BE2C (cell line): ENCODE data around the gene FIBP.

Source experiments
- DNase-seq: peaks from one replicate; pipeline ENCODE4 v3.0.0-alpha.2; 2020
- H3K27me3 ChIP-seq: fragments of 250-450 bp; sonication (Bioruptor Pico); 2 replicates; pipeline ENCODE4 v1.5.1; 2020; ENCODE audit warnings: mild to moderate bottlenecking
- H3K36me3 ChIP-seq: fragments of 250-450 bp; sonication (Bioruptor Pico); 2 replicates; pipeline ENCODE4 v1.5.1; 2020; ENCODE audit warnings: mild to moderate bottlenecking
- H3K4me1 ChIP-seq: fragments of 250-450 bp; sonication (Bioruptor Pico); 2 replicates; pipeline ENCODE4 v1.5.1; 2020
- H3K4me3 ChIP-seq: 2 replicates; pipeline ENCODE4 v1.5.1; 2011; ENCODE audit warnings: low read depth, low read length
- H3K9me3 ChIP-seq: fragments of 250-450 bp; sonication (Bioruptor Pico); 2 replicates; pipeline ENCODE4 v1.5.1; 2020
- CTCF ChIP-seq: IDR thresholded peaks from 2 replicates; pipeline ENCODE4 v1.5.1; 2012; ENCODE audit warnings: mild to moderate bottlenecking, low read depth, low read length

FIBP gene

DNA sequence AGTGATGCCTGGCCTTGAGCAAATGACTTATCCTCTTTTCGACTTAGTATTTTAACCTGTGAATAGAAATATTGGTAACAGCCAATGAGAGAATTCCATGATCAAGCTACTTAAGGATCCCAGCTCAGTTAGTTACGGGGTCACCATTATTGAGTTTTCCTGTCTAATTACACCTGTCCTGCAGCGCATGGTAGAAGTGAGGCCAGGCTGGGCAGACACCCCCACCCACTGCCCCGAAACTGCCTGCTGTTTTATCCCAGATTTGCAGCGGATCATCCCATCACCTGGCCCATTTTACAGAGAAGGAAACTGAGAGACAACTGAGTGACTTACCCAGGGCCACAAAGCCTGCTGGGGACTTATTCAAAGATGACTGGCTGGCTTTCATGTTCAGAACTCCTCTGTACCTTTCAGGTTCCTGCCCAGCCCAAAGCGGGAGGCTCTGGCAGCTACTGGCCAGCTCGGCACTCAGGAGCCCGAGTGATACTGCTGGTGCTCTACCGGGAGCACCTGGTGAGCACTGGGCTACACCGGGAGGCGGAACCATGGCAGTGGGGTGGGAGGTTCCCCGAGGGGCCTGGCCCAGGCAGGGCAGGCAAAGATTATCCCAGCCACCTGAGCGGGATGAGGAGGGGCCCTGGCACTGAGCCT is 26.6 kb downstream of the FIBP start:
- peaks cover 46% of the 10 kb centered on the region for H3K36me3 ChIP-seq
- H3K4me3 ChIP-seq = peak overlapping the region; percentile 99
- no peak for TF ChIP-seq CTCF

GRCh38 chr11:65861165-65861505 is 27.1 kb downstream of the FIBP start:
- H3K4me1 ChIP-seq = no peaks in the 10 kb centered on the region
- no peaks in the 10 kb centered on the region for H3K27me3 ChIP-seq
- no peak for TF ChIP-seq CTCF
- H3K9me3 ChIP-seq = no peaks in the 10 kb centered on the region
- peaks cover 52% of the 10 kb centered on the region for H3K36me3 ChIP-seq
- no peak for DNase-seq
- peak overlapping the region; percentile 99 for H3K4me3 ChIP-seq

More for the DNA sequence above, 26.6 kb downstream of the FIBP start:
- H3K27me3 ChIP-seq = no peaks in the 10 kb centered on the region
- H3K4me1 ChIP-seq = no peaks in the 10 kb centered on the region
- no peaks in the 10 kb centered on the region for H3K9me3 ChIP-seq
- no peak for DNase-seq

DNA sequence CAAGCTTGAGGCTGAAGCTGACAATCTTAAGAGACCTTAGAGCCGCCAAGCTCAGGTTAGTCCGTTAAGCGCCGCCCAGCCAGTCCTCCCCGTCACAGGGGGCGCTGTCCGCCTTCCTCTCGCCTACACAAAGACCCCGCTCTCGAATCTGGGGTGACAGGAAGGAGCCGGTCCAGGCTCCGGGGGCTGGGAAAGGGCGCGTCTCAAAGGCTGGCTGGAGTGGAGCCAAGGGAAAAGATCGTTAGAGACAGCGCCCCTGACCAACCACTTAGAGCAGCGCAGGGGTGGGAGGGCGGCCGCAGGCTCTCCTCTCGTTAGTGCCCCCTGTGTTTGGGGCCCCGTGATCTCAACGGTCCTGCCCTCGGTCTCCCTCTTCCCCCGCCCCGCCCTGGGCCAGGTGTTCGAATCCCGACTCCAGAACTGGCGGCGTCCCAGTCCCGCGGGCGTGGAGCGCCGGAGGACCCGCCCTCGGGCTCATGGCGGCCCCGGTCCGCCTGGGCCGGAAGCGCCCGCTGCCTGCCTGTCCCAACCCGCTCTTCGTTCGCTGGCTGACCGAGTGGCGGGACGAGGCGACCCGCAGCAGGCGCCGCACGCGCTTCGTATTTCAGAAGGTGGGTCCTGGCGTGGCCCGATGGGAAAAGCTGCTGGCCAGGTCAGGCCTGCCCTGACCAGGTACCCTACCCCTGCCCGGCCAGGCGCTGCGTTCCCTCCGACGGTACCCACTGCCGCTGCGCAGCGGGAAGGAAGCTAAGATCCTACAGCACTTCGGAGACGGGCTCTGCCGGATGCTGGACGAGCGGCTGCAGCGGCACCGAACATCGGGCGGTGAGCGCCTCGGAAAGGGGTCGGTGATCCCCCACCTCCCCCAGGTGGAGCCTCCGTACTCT is 27.8 kb downstream of the FIBP start, which contains the start of gene MUS81:
Gene MUS81, plus strand, starts transcription at position 156 of the 887 bp plus-strand sequence. Its CDS starts 321 bp downstream, at position 477.
- TF ChIP-seq CTCF = peak; percentile 89
- H3K4me1 ChIP-seq = no peaks in the 10 kb centered on the region
- no peaks in the 10 kb centered on the region for H3K27me3 ChIP-seq
- peak within 1 kb of the TSS; percentile 99 for H3K4me3 ChIP-seq
- DNase-seq = peak; percentile 98
- peaks cover 55% of the 10 kb centered on the region for H3K36me3 ChIP-seq
- no peaks in the 10 kb centered on the region for H3K9me3 ChIP-seq

GRCh38 chr11:65859812-65860277 is 28.4 kb downstream of the FIBP start:
- no peak for TF ChIP-seq CTCF
- Histone ChIP-seq H3K27me3 (no peaks in the 10 kb centered on the region), H3K36me3 (peaks cover 53% of the 10 kb centered on the region), H3K9me3 (no peaks in the 10 kb centered on the region), H3K4me1 (no peaks in the 10 kb centered on the region), H3K4me3 (peak overlapping the region; percentile 99)
- no peak for DNase-seq

GRCh38 chr11:65859095-65859811 is 29.0 kb downstream of the FIBP start:
- peak; percentile 100 for DNase-seq
- Histone ChIP-seq H3K36me3 (peaks cover 50% of the 10 kb centered on the region), H3K4me1 (no peaks in the 10 kb centered on the region)

More at GRCh38 chr11:65859095-65859811, 29.0 kb downstream of the FIBP start:
- Histone ChIP-seq H3K4me3 (peak overlapping the region; percentile 99), H3K27me3 (no peaks in the 10 kb centered on the region), H3K9me3 (no peaks in the 10 kb centered on the region)
- peak; percentile 47 for TF ChIP-seq CTCF
